Measurements from ENCODE around the gene TNS3.

GRCh38 chr7:47571331-47572093 lies 10.4 kb downstream of the TNS3 start:
- TF ChIP-seq EZH2 (IDR thresholded peaks at IDR 0.05; ENCODE audit: borderline replicate concordance, insufficient read depth, low read depth, low read length, poor library complexity, severe bottlenecking) (no peak), CTCF (IDR thresholded peaks at IDR 0.05) (no peak)

All from B cell (primary cell).